NCI-H2227 treated with DMSO at 0.1 percent for 48 hours (cell line): ENCODE data around the gene MGLL.

ENCODE experiments used
- DNase-seq: peaks from one replicate; lab custom pipeline; 2025; lab: John Stamatoyannopoulos, UW

The MGLL gene

GRCh38 chr3:127738192-127738840 lies 84.0 kb downstream of the MGLL start:
- no peak for DNase-seq

- no peak for DNase-seq
These were observed 85.3 kb downstream of the MGLL start for GRCh38 chr3:127736801-127737539.

GRCh38 chr3:127735767-127736693 lies 86.3 kb downstream of the MGLL start:
- DNase-seq: no peak

GRCh38 chr3:127734754-127735473 lies 87.4 kb downstream of the MGLL start:
- no peak for DNase-seq

- DNase-seq: no peak
These were observed 88.1 kb downstream of the MGLL start for GRCh38 chr3:127734181-127734720.

GRCh38 chr3:127733781-127734180 lies 88.5 kb downstream of the MGLL start:
- no peak for DNase-seq

GRCh38 chr3:127732879-127733350 lies 89.4 kb downstream of the MGLL start:
- no peak for DNase-seq

- DNase-seq: no peak
These were observed 90.0 kb downstream of the MGLL start for GRCh38 chr3:127732303-127732702.

- DNase-seq: no peak
These were observed 90.6 kb downstream of the MGLL start for GRCh38 chr3:127731546-127732289.

GRCh38 chr3:127730666-127731295 lies 91.5 kb downstream of the MGLL start:
- no peak for DNase-seq

GRCh38 chr3:127730171-127730570 lies 92.1 kb downstream of the MGLL start:
- no peak for DNase-seq

- DNase-seq: no peak
These were observed 92.7 kb downstream of the MGLL start for GRCh38 chr3:127729556-127730056.

GRCh38 chr3:127728417-127729015 lies 93.8 kb downstream of the MGLL start:
- DNase-seq: no peak

GRCh38 chr3:127726894-127727293 lies 95.4 kb downstream of the MGLL start:
- DNase-seq: no peak

GRCh38 chr3:127723011-127723567 lies 99.2 kb downstream of the MGLL start:
- DNase-seq: peak; percentile 7

GRCh38 chr3:127722091-127722784 lies 100.1 kb downstream of the MGLL start:
- DNase-seq: no peak

GRCh38 chr3:127720985-127721935 lies 101.1 kb downstream of the MGLL start:
- DNase-seq: no peak
